HG02943 (cell line): ENCODE data around the gene C14orf119.

ENCODE experiments used
- ATAC-seq: cut with Tn5 transposase; IDR thresholded peaks from one replicate; pipeline ENCODE4 v1.9.1; 2021; ENCODE audit warnings: mild to moderate bottlenecking, low read depth, moderate library complexity; ENCODE audit not compliant: unreplicated experiment

C14orf119 gene

GRCh38 chr14:23124337-23124954, 29.1 kb downstream of the C14orf119 start:
- no peak for ATAC-seq

- no peak for ATAC-seq
Measured at GRCh38 chr14:23125011-23125410, 29.7 kb downstream of the C14orf119 start.

GRCh38 chr14:23125933-23126524, 30.7 kb downstream of the C14orf119 start:
- ATAC-seq = no peak

- ATAC-seq = no peak
Measured at GRCh38 chr14:23126548-23127278, 31.4 kb downstream of the C14orf119 start.

DNA sequence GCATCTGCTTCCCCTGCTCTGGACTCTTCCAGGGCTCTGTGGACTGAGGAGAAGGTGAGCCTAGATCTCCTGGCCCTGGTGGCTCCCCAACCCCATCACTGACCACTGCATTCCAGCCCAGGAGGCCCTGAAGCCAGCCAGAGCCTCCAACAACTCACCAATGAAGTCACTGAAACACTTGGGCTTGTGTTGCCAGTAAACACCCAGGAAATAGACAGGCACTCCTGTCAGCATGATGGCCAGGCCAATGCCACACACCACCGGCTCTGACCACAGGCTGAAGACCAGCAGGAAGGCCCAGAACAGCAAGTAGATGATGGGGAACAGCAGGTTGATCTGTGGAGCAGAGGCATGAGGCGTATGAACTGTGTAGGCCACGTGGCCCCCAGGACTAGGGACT, 32.6 kb downstream of the C14orf119 start:
- no peak for ATAC-seq

DNA sequence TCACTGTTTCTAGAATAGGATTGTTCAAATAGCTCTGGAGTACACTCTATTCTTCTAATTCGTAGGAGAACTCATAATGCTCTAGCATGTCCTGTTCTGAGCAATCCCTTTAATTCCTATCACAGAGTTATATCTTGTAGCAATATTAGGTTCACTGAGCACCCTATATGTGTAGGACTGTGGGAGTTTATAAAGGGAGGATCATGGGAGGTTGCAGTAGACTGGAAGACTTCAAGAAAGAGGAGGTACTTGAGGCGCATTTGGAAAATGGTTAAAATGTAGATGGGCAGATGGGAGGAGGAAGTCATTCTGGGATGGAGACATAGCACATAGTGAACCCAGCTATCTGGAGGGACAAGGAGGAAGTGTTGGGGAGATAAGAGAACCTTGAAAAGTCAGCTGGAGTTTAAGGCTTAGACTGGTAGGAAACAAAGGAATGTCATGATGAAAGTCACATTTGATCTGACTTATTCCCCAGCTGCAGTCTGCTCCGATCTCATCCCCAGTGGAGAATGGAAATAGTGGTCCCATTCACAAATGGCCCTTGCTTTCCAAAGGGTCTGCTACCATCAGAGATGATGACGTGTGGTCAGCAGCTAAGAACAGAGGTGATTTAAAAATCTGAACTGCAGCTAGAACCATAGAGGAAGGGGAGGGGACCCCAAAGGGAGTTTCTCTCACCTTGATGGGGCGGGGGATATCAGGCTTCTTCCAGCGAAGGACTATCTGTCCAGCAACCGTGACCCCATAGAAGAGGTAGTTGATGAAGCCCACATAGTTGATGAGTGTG, 33.9 kb downstream of the C14orf119 start:
- no peak for ATAC-seq

DNA sequence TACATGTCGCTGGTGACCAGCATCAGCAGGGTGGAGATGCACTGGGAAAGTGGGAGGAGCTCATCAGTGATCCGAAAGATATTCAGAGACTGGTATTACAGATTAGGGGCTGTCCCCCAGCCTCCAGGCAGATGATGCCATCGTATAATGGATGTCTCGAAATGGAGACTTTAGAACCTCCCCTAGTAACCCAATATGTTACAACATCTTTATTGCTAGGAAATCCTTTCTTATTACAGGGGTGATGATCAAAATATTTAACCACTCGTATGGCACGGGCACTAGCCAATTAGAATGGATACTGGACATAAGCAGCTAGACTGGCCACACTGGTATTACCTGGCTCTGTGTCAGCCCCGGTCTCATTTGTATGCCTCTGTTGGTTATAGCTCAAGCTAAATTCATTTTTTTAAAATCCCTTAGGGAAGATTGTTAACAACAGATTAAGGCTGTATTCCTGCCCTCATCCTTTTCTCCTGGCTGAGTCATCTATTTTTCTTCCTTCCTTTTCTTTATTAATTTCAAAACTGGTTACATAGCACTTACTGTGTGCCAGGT, 34.5 kb downstream of the C14orf119 start:
- ATAC-seq = no peak

GRCh38 chr14:23130871-23131270, 35.6 kb downstream of the C14orf119 start:
- ATAC-seq = no peak

DNA sequence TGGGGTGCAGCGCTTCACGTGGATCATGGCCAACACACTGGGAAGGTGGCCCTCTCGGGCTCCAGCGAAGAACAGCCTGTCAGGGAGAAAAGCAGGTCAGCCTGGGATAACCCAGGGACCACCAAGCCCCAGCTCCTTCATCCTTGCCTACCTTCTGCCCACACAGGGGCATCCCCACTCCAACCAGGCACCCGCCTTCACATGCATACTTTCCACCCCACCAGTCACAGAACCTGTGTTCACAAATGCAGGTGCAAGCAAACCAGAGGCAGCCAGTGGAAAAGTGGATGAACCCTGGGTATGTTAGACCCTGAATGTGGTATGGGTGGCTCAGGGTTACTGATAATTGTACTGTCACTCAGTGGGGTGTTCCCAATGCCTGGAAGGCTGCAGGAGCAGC, 36.2 kb downstream of the C14orf119 start:
- ATAC-seq = no peak

- no peak for ATAC-seq
Measured at GRCh38 chr14:23132970-23133369, 37.7 kb downstream of the C14orf119 start.

GRCh38 chr14:23136566-23137133, 41.3 kb downstream of the C14orf119 start:
- ATAC-seq = no peak

GRCh38 chr14:23137192-23137812, 42.0 kb downstream of the C14orf119 start:
- ATAC-seq = no peak

- ATAC-seq = no peak
Measured at GRCh38 chr14:23137813-23138535, 42.7 kb downstream of the C14orf119 start.

- ATAC-seq = no peak
Measured at GRCh38 chr14:23139874-23140273, 44.6 kb downstream of the C14orf119 start.

DNA sequence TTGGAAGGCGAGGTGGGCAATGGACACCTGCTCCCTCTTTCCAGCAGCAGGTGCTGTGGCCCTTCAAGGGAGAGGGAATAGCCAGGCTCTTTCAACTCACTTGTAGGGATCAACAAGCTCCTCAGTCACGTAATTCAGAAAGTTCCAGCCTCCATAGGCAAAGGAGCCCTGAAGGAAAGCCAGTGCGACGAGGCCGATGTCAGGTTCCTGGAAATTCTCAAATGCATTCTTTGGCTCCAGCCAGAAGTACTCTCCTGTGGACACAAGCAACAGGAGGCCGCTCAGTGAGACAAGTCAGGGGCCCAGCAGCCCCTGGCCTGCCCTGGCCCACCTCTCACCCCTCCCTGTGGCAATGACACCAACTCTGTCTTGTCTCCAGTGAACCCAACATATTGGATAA, 45.1 kb downstream of the C14orf119 start:
- no peak for ATAC-seq

- no peak for ATAC-seq
Measured at GRCh38 chr14:23141706-23142444, 46.6 kb downstream of the C14orf119 start.

DNA sequence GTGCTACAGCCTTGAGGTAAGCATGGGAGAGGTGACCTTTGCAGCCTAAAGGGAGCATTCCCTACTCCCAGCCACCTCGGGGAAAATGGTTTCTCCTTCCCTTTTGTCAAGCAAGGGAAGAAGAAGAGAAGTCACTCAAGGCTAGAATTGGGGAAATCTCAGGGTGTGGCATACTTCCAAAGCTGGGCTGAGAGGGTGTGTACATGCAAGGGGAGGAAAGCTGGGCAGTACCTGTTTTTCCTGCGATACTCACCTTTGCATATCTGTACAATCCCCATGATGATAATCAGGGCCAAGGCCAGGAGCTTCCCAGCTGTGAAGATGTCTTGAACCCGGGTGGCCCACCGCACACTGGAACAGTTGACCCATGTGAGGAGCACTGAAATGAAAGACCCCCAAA, 47.5 kb downstream of the C14orf119 start:
- ATAC-seq = no peak

- ATAC-seq = no peak
Measured at GRCh38 chr14:23143911-23144310, 48.6 kb downstream of the C14orf119 start.
